Astrocyte (in vitro differentiated cells and primary cell): ENCODE results near the gene LTBP2.

Experiments used
- CTCF ChIP-seq: IDR thresholded peaks from 2 replicates; pipeline ENCODE4 v1.5.1; 2011; ENCODE audit warnings: low read depth, mild to moderate bottlenecking, inconsistent platforms, low read length, moderate library complexity; ENCODE audit not compliant: insufficient read depth
- EZH2 ChIP-seq: IDR thresholded peaks from 2 replicates; pipeline ENCODE4 v1.6.1; 2012; ENCODE audit warnings: mild to moderate bottlenecking, low read length, inconsistent platforms; ENCODE audit not compliant: insufficient read depth

GRCh38 chr14:74593241-74593953, 18.6 kb downstream of the LTBP2 start:
- TF ChIP-seq CTCF (no peak), EZH2 (no peak)
